OCI-LY3 (cell line): ENCODE measurements around the gene MISFA.

Experiments
- H2AFZ ChIP-seq: fragments of 200-600, 300-600 bp; shearing (Covaris generic); 2 replicates; pipeline ENCODE4 v1.6.0; 2014; ENCODE audit warnings: antibody characterized with exemption, low read depth, low read length
- H3K27ac ChIP-seq: fragments of 200-600, 300-600 bp; sonication (generic); 2 replicates; pipeline ENCODE4 v1.5.1; 2014; ENCODE audit warnings: mild to moderate bottlenecking, low read length, moderate library complexity, mixed read lengths
- H3K27me3 ChIP-seq: fragments of 200-600, 300-600 bp; sonication (generic); 2 replicates; pipeline ENCODE4 v1.6.1; 2014; ENCODE audit warnings: low read depth, low read length, mixed read lengths
- H3K36me3 ChIP-seq: fragments of 200-600, 300-600 bp; sonication (generic); replicated peaks from 2 replicates; pipeline ENCODE3; 2014; ENCODE audit warnings: low read depth, low read length, mixed read lengths
- H3K4me1 ChIP-seq: fragments of 300-600, 200-600 bp; sonication (generic); 2 replicates; pipeline ENCODE4 v1.6.1; 2014; ENCODE audit warnings: low read length, mixed read lengths
- H3K4me2 ChIP-seq: fragments of 200-600, 300-600 bp; sonication (generic); 2 replicates; pipeline ENCODE4 v1.6.1; 2014; ENCODE audit warnings: low read length, mixed read lengths
- H3K4me3 ChIP-seq: fragments of 300-600, 200-600 bp; sonication (generic); 2 replicates; pipeline ENCODE4 v1.5.1; 2014; ENCODE audit warnings: antibody characterized with exemption, mild to moderate bottlenecking, low read length, moderate library complexity
- H3K79me2 ChIP-seq: fragments of 300-600, 200-600 bp; shearing (Covaris generic); 2 replicates; pipeline ENCODE4 v1.6.1; 2014; ENCODE audit warnings: mild to moderate bottlenecking, low read length, mixed read lengths
- H3K9ac ChIP-seq: fragments of 300-600, 200-600 bp; shearing (Covaris generic); 2 replicates; pipeline ENCODE4 v1.6.0; 2014; ENCODE audit warnings: mild to moderate bottlenecking, low read length, moderate library complexity
- H3K9me3 ChIP-seq: fragments of 200-600, 300-600 bp; shearing (Covaris generic); 2 replicates; pipeline ENCODE4 v1.6.1; 2014; ENCODE audit warnings: low read length, mixed read lengths; ENCODE audit not compliant: insufficient read depth
- H4K20me1 ChIP-seq: fragments of 200-600, 300-600 bp; sonication (generic); 2 replicates; pipeline ENCODE4 v1.6.1; 2016; ENCODE audit warnings: low read length, mixed read lengths; ENCODE audit not compliant: insufficient read depth
- EZH2phosphoT487 ChIP-seq: fragments of 200-600 bp; shearing (Covaris generic); IDR thresholded peaks from 2 replicates; pipeline ENCODE4 v1.6.1; 2018; ENCODE audit warnings: antibody characterized with exemption, mixed run types, low read depth
- TF ChIP-seq, protein P1 (sequence below): fragments of 200-600, 300-600 bp; sonication (generic); IDR thresholded peaks from 2 replicates; pipeline ENCODE4 v1.5.1; 2014; ENCODE audit warnings: antibody characterized with exemption, low read length, low read depth

Gene MISFA

DNA sequence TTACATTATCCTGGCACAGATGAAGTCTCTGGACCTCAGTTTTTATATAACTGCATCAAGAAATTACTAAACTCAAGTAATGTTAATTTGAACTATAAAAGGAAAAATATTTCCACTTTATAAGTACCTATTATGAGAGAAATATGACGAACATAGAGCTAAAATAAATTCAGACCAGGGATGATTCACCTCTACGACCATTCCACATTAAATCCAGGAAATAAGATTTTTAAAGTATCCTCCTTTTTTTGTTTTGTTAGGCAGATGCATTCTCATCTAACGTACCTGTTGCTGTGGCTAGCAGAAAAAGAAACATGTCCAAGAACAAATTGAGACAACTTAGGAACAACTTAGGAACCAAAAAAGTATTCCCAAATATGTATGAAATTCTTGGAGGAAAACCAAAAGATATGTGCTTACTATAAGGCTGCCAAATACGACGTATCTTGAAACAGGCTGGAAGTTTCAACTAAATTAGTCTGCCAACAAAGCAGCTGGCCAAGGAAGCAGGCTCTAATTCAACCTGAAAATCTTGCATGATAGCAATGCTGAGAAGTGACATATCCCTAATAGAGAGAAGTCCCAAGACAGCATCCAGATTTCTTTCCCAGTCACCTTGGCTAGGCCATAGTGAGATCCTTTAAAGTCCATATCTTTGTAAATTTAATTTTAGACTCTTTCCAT is 18.9 kb downstream of the MISFA start:
- Histone ChIP-seq H3K27ac (no peak overlapping the region), H3K4me2 (peak overlapping the region; percentile 6; the same call in 1 of the 2 replicates)

GRCh38 chr11:18623707-18624106 is 24.1 kb downstream of the MISFA start:
- no peaks in the 10 kb centered on the region for H3K9me3 ChIP-seq
- H3K36me3 ChIP-seq, result no peaks in the 10 kb centered on the region
- no peak for TF ChIP-seq EZH2phosphoT487
- TF ChIP-seq, protein P1, sequence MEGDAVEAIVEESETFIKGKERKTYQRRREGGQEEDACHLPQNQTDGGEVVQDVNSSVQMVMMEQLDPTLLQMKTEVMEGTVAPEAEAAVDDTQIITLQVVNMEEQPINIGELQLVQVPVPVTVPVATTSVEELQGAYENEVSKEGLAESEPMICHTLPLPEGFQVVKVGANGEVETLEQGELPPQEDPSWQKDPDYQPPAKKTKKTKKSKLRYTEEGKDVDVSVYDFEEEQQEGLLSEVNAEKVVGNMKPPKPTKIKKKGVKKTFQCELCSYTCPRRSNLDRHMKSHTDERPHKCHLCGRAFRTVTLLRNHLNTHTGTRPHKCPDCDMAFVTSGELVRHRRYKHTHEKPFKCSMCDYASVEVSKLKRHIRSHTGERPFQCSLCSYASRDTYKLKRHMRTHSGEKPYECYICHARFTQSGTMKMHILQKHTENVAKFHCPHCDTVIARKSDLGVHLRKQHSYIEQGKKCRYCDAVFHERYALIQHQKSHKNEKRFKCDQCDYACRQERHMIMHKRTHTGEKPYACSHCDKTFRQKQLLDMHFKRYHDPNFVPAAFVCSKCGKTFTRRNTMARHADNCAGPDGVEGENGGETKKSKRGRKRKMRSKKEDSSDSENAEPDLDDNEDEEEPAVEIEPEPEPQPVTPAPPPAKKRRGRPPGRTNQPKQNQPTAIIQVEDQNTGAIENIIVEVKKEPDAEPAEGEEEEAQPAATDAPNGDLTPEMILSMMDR, result no peak
- H3K4me2 ChIP-seq, result no peak overlapping the region
- H3K4me3 ChIP-seq, result no peak overlapping the region
- H3K9ac ChIP-seq, result no peak overlapping the region
- H3K27me3 ChIP-seq, result peaks cover 13% of the 10 kb centered on the region
- no peak overlapping the region for H3K27ac ChIP-seq
- H2AFZ ChIP-seq, result no peak overlapping the region
- H3K79me2 ChIP-seq, result peaks cover 67% of the 10 kb centered on the region
- H3K4me1 ChIP-seq, result peaks cover 2% of the 10 kb centered on the region
- H4K20me1 ChIP-seq, result peaks cover 81% of the 10 kb centered on the region

More for the DNA sequence above, 18.9 kb downstream of the MISFA start:
- Histone ChIP-seq H3K9me3 (no peaks in the 10 kb centered on the region), H3K9ac (no peak overlapping the region), H3K4me1 (peaks cover 36% of the 10 kb centered on the region), H3K36me3 (peaks cover 21% of the 10 kb centered on the region), H3K27me3 (peaks cover 27% of the 10 kb centered on the region), H4K20me1 (peaks cover 84% of the 10 kb centered on the region), H3K79me2 (peaks cover 50% of the 10 kb centered on the region), H3K4me3 (no peak overlapping the region), H2AFZ (no peak overlapping the region)
- TF ChIP-seq EZH2phosphoT487, result no peak
- TF ChIP-seq, protein P1, result no peak

DNA sequence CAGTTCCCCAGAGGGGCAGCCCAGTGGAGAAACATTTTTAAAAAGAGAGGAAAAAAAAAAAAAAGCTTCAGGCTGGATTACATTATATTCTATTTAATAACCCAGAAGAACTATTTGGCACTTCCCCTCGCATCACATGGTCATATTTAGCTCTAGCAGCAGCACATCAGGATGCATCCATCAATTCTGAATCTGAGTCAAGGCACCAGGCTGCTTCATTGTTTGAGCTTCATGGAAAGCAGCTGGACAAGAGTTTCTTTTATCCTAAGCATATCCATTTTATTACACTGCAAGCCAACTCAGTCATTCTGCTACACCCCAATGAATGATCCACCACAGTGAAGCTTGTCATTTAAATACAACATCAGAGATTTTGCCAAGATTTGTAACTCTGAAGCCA is 24.6 kb downstream of the MISFA start:
- no peak overlapping the region for H3K27ac ChIP-seq
- no peak overlapping the region for H3K9ac ChIP-seq
- H4K20me1 ChIP-seq, result peaks cover 81% of the 10 kb centered on the region
- no peaks in the 10 kb centered on the region for H3K9me3 ChIP-seq
- H3K4me2 ChIP-seq, result no peak overlapping the region
- peaks cover 9% of the 10 kb centered on the region for H3K27me3 ChIP-seq
- H2AFZ ChIP-seq, result no peak overlapping the region
- TF ChIP-seq EZH2phosphoT487, result no peak
- TF ChIP-seq, protein P1, result no peak
- no peak overlapping the region for H3K4me3 ChIP-seq
- H3K36me3 ChIP-seq, result no peaks in the 10 kb centered on the region
- H3K4me1 ChIP-seq, result no peaks in the 10 kb centered on the region
- peaks cover 71% of the 10 kb centered on the region for H3K79me2 ChIP-seq

GRCh38 chr11:18632841-18633240 is 33.3 kb downstream of the MISFA start:
- Histone ChIP-seq H3K27me3 (peaks cover 3% of the 10 kb centered on the region; the same call in 1 of the 2 replicates), H2AFZ (no peak overlapping the region), H3K79me2 (peaks cover 45% of the 10 kb centered on the region), H3K4me3 (peak overlapping the region; percentile 95), H3K4me2 (peak overlapping the region; percentile 99), H4K20me1 (peaks cover 49% of the 10 kb centered on the region), H3K27ac (no peak overlapping the region), H3K9me3 (no peaks in the 10 kb centered on the region), H3K9ac (no peak overlapping the region), H3K36me3 (no peaks in the 10 kb centered on the region), H3K4me1 (peaks cover 12% of the 10 kb centered on the region)
- TF ChIP-seq, protein P1, result no peak
- no peak for TF ChIP-seq EZH2phosphoT487
